T-helper 17 cell (primary cell): Measurements from ENCODE around the gene ADD1. TPM values are rescaled to one million over a fixed set of nuclear protein-coding genes. Genes with fewer than 3 reads are reported as not detected.

Experiments used
- ATAC-seq: fragments of 150-1000 bp; cut with Tn5 transposase; 2 replicates; pipeline ENCODE4 v1.10.0; 2021; ENCODE audit warnings: mild to moderate bottlenecking, moderate library complexity
- DNase-seq, 3 donors: peaks; one replicate each; pipeline versions ENCODE4 v3.0.0 to v3.0.0-alpha.2; 2020 to 2021
- H3K9me3 ChIP-seq: one replicate; pipeline ENCODE4 v1.7.0; 2013; ENCODE audit warnings: low read length, mild to moderate bottlenecking; ENCODE audit not compliant: control insufficient read depth, poor library complexity, severe bottlenecking
- H3K27ac Mint-ChIP-seq: one replicate; pipeline ENCODE4 v1.8.0; 2022; ENCODE audit warnings: mild to moderate bottlenecking, moderate library complexity, mixed read lengths
- H3K27me3 Mint-ChIP-seq: one replicate; pipeline ENCODE4 v1.8.0; 2022; ENCODE audit warnings: mixed read lengths
- H3K36me3 Mint-ChIP-seq: one replicate; pipeline ENCODE4 v1.8.0; 2022; ENCODE audit warnings: low read depth, mixed read lengths
- H3K4me1 Mint-ChIP-seq: one replicate; pipeline ENCODE4 v1.8.0; 2022; ENCODE audit warnings: mild to moderate bottlenecking, mixed read lengths
- H3K4me3 Mint-ChIP-seq: one replicate; pipeline ENCODE4 v1.8.0; 2022; ENCODE audit warnings: mild to moderate bottlenecking, moderate library complexity, mixed read lengths
- total RNA-seq, 4 donors: library from RNA in 2 of 4; stranded (reverse) in 2 of 4; gene quantifications; one replicate each; pipeline ENCODE4 v1.2.3 and lab custom pipeline; 2022 to 2026

ADD1 gene
- total RNA-seq, 2 donors from 2014 or later: 211 to 228 TPM

- no peak overlapping the region for H3K27ac Mint-ChIP-seq
- no peak for ATAC-seq
- H3K27me3 Mint-ChIP-seq: no peaks in the 10 kb centered on the region
- H3K4me3 Mint-ChIP-seq: no peak overlapping the region
- no peak for DNase-seq
- no peaks in the 10 kb centered on the region for H3K9me3 ChIP-seq
- peaks cover 14% of the 10 kb centered on the region for H3K36me3 Mint-ChIP-seq
- H3K4me1 Mint-ChIP-seq: peaks cover 8% of the 10 kb centered on the region
Observed at GRCh38 chr4:2898001-2898400, 54.4 kb downstream of the ADD1 start.

- Mint-ChIP-seq H3K4me1 (peaks cover 15% of the 10 kb centered on the region), H3K4me3 (no peak overlapping the region), H3K27me3 (no peaks in the 10 kb centered on the region), H3K36me3 (peaks cover 11% of the 10 kb centered on the region), H3K27ac (peak overlapping the region; percentile 32)
- DNase-seq (no peak), ATAC-seq (no peak)
- no peaks in the 10 kb centered on the region for H3K9me3 ChIP-seq
Observed at GRCh38 chr4:2900741-2901140, 57.1 kb downstream of the ADD1 start.

GRCh38 chr4:2901186-2901585 lies 57.5 kb downstream of the ADD1 start:
- Mint-ChIP-seq H3K4me1 (peaks cover 18% of the 10 kb centered on the region), H3K36me3 (peaks cover 11% of the 10 kb centered on the region), H3K4me3 (no peak overlapping the region)

GRCh38 chr4:2902126-2902525 lies 58.5 kb downstream of the ADD1 start:
- Mint-ChIP-seq H3K36me3 (peaks cover 11% of the 10 kb centered on the region), H3K27me3 (no peaks in the 10 kb centered on the region), H3K4me1 (peaks cover 19% of the 10 kb centered on the region), H3K4me3 (no peak overlapping the region), H3K27ac (peak overlapping the region; percentile 29)
- DNase-seq (no peak), ATAC-seq (no peak)
- H3K9me3 ChIP-seq: no peaks in the 10 kb centered on the region

More at GRCh38 chr4:2901186-2901585, 57.5 kb downstream of the ADD1 start:
- Mint-ChIP-seq H3K27ac (no peak overlapping the region), H3K27me3 (no peaks in the 10 kb centered on the region)
- no peak for ATAC-seq
- no peaks in the 10 kb centered on the region for H3K9me3 ChIP-seq
- DNase-seq: no peak

DNA sequence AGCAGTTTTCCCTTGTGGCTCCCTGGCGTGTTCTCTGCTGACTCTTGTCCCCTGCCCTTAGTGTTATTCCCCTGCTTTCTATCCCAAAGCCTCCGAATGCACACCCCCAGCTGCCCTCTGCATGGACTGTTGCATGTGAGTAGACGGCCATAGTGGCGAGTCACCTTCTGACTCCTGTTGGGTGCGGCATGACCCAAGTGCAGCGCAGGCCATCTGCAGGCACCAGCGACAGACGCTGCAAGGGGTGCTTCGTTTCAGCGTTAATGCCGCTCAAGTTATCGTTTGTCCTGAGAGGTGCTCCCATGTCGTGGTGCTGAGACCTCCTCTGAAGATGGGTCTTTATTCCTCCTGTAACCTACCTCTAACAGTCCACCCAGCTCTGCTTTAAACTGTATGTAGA lies 61.9 kb downstream of the ADD1 start:
- H3K4me1 Mint-ChIP-seq: peaks cover 21% of the 10 kb centered on the region
- H3K27ac Mint-ChIP-seq: peak overlapping the region; percentile 88
- H3K36me3 Mint-ChIP-seq: peaks cover 4% of the 10 kb centered on the region
- no peaks in the 10 kb centered on the region for H3K9me3 ChIP-seq
- DNase-seq: no peak
- no peak for ATAC-seq
- H3K27me3 Mint-ChIP-seq: no peaks in the 10 kb centered on the region
- no peak overlapping the region for H3K4me3 Mint-ChIP-seq

GRCh38 chr4:2906218-2906617 lies 62.6 kb downstream of the ADD1 start:
- no peak for DNase-seq
- no peak for ATAC-seq
- peak overlapping the region; percentile 31 for H3K4me3 Mint-ChIP-seq
- H3K36me3 Mint-ChIP-seq: no peaks in the 10 kb centered on the region
- no peaks in the 10 kb centered on the region for H3K9me3 ChIP-seq
- H3K27ac Mint-ChIP-seq: peak overlapping the region; percentile 88
- H3K4me1 Mint-ChIP-seq: peaks cover 16% of the 10 kb centered on the region
- no peaks in the 10 kb centered on the region for H3K27me3 Mint-ChIP-seq

GRCh38 chr4:2907226-2907625 lies 63.6 kb downstream of the ADD1 start:
- Mint-ChIP-seq H3K27me3 (no peaks in the 10 kb centered on the region), H3K27ac (no peak overlapping the region), H3K36me3 (no peaks in the 10 kb centered on the region), H3K4me3 (no peak overlapping the region), H3K4me1 (peaks cover 16% of the 10 kb centered on the region)
- DNase-seq: no peak
- ATAC-seq: peak; percentile 42
- no peaks in the 10 kb centered on the region for H3K9me3 ChIP-seq

DNA sequence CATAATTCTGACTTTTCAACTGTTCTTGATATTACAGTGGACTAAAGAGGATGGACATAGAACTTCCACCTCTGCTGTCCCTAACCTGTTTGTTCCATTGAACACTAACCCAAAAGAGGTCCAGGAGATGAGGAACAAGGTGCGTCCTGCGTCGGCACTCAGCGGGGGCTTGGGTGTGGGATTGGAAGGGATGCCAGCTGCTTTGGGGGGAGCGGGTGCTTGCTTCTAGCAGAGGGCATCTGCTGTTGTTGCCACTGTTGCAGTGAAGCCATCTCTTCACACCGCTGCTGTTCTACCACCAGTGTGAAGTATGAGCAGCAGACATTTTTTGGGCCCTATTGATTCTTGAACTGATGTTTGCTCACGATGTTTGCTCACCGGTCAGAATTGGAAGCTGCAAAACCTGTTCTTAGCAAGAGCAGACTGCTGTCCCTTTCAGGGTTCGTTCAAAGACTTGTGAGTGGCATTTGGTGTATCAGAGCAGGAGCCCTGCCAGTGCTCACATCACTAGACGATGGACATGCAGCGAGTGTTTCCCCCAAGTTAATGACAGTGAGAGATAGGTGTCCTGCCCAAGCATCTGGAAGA lies 64.2 kb downstream of the ADD1 start:
- DNase-seq (no peak), ATAC-seq (no peak)
- Mint-ChIP-seq H3K4me3 (no peak overlapping the region), H3K27me3 (no peaks in the 10 kb centered on the region), H3K4me1 (peaks cover 16% of the 10 kb centered on the region), H3K36me3 (no peaks in the 10 kb centered on the region), H3K27ac (no peak overlapping the region)
- no peaks in the 10 kb centered on the region for H3K9me3 ChIP-seq

GRCh38 chr4:2908686-2909085 lies 65.0 kb downstream of the ADD1 start:
- no peak for DNase-seq
- no peaks in the 10 kb centered on the region for H3K36me3 Mint-ChIP-seq
- ATAC-seq: no peak
- H3K4me1 Mint-ChIP-seq: peaks cover 16% of the 10 kb centered on the region
- H3K9me3 ChIP-seq: no peaks in the 10 kb centered on the region
- no peak overlapping the region for H3K4me3 Mint-ChIP-seq
- no peaks in the 10 kb centered on the region for H3K27me3 Mint-ChIP-seq
- H3K27ac Mint-ChIP-seq: no peak overlapping the region

GRCh38 chr4:2909583-2909982 lies 65.9 kb downstream of the ADD1 start:
- Mint-ChIP-seq H3K4me1 (peaks cover 17% of the 10 kb centered on the region), H3K36me3 (peaks cover 1% of the 10 kb centered on the region), H3K4me3 (no peak overlapping the region), H3K27ac (peak overlapping the region; percentile 8), H3K27me3 (no peaks in the 10 kb centered on the region)
- no peak for DNase-seq
- no peaks in the 10 kb centered on the region for H3K9me3 ChIP-seq
- no peak for ATAC-seq

GRCh38 chr4:2910409-2910808 lies 66.8 kb downstream of the ADD1 start:
- DNase-seq: no peak
- Mint-ChIP-seq H3K27me3 (no peaks in the 10 kb centered on the region), H3K27ac (peak overlapping the region; percentile 43), H3K4me1 (peaks cover 20% of the 10 kb centered on the region), H3K4me3 (no peak overlapping the region), H3K36me3 (peaks cover 3% of the 10 kb centered on the region)
- no peak for ATAC-seq
- H3K9me3 ChIP-seq: no peaks in the 10 kb centered on the region

GRCh38 chr4:2911868-2912267 lies 68.2 kb downstream of the ADD1 start:
- DNase-seq (no peak), ATAC-seq (no peak)
- no peaks in the 10 kb centered on the region for H3K9me3 ChIP-seq
- Mint-ChIP-seq H3K36me3 (peaks cover 6% of the 10 kb centered on the region), H3K27me3 (no peaks in the 10 kb centered on the region), H3K27ac (no peak overlapping the region), H3K4me3 (no peak overlapping the region), H3K4me1 (peaks cover 12% of the 10 kb centered on the region)

GRCh38 chr4:2913168-2913567 lies 69.5 kb downstream of the ADD1 start:
- no peaks in the 10 kb centered on the region for H3K9me3 ChIP-seq
- no peaks in the 10 kb centered on the region for H3K27me3 Mint-ChIP-seq
- DNase-seq: no peak
- ATAC-seq: no peak
- H3K4me3 Mint-ChIP-seq: no peak overlapping the region
- H3K36me3 Mint-ChIP-seq: peaks cover 10% of the 10 kb centered on the region
- peak overlapping the region; percentile 63 for H3K27ac Mint-ChIP-seq
- peaks cover 18% of the 10 kb centered on the region for H3K4me1 Mint-ChIP-seq

- DNase-seq: no peak
- H3K27me3 Mint-ChIP-seq: no peaks in the 10 kb centered on the region
- peaks cover 12% of the 10 kb centered on the region for H3K36me3 Mint-ChIP-seq
- no peak overlapping the region for H3K27ac Mint-ChIP-seq
- H3K4me3 Mint-ChIP-seq: no peak overlapping the region
- H3K9me3 ChIP-seq: no peaks in the 10 kb centered on the region
- no peak for ATAC-seq
- H3K4me1 Mint-ChIP-seq: peaks cover 23% of the 10 kb centered on the region
Observed at GRCh38 chr4:2914256-2915126, 70.8 kb downstream of the ADD1 start.
